Gastroesophageal sphincter (tissue), 4 donors: ENCODE data around the gene SERPINB6. TPM values are rescaled to one million over a fixed set of nuclear protein-coding genes. Genes with fewer than 3 reads are reported as not detected.
"Not testable (repeated sequence)": the region's sequence is repeated elsewhere in the genome, so short reads cannot be mapped to it uniquely, and the experiment has no call there.

Source experiments
- ATAC-seq: fragments of 150-250 bp; one replicate; pipeline ENCODE4 v1.9.1; 2016; ENCODE audit warnings: mild to moderate bottlenecking, moderate library complexity
- H3K27ac ChIP-seq, 4 donors: fragments of 200-600 bp; sonication (generic) in 3 of 4; 1 replicate in 3 of 4; 2 replicates in 1 of 4; pipeline ENCODE4 v1.5.1; 2016 to 2019
- H3K27me3 ChIP-seq: fragments of 200-600 bp; sonication (generic); one replicate; pipeline ENCODE4 v1.5.1; 2019
- H3K36me3 ChIP-seq, 2 donors: fragments of 200-600 bp; sonication (generic); one replicate each; pipeline ENCODE4 v1.5.1; 2019; ENCODE audit warnings: control low read depth in 1 of 2
- H3K4me1 ChIP-seq, 3 donors: fragments of 200-600 bp; sonication (generic); 1 replicate in 2 of 3; 2 replicates in 1 of 3; pipeline ENCODE4 v1.5.1; 2016 to 2019; ENCODE audit warnings: control low read depth in 2 of 3
- H3K4me3 ChIP-seq, 2 donors: fragments of 200-600 bp; sonication (generic); one replicate each; pipeline ENCODE4 v1.5.1; 2019; ENCODE audit warnings: mild to moderate bottlenecking in 1 of 2, moderate library complexity in 1 of 2
- H3K9me3 ChIP-seq, 3 donors: fragments of 200-600 bp; sonication (generic); one replicate each; pipeline ENCODE4 v1.5.1; 2017 to 2019; ENCODE audit warnings: control low read depth in 2 of 3
- CTCF ChIP-seq, 4 experiments: fragments of 200-600 bp in 2 of 4; fragments of 450-650 bp in 2 of 4; sonication (generic) in 1 of 4; IDR thresholded peaks; one replicate each; pipeline ENCODE4 v1.5.1; 2017 to 2019; ENCODE audit warnings: antibody characterized with exemption in 4 of 4, mild to moderate bottlenecking in 2 of 4, moderate library complexity in 2 of 4
- EP300 ChIP-seq: sonication (generic); formaldehyde crosslinking; IDR thresholded peaks from one replicate; pipeline ENCODE4 v1.6.1; 2017; ENCODE audit warnings: antibody characterized with exemption, mild to moderate bottlenecking
- POLR2A ChIP-seq, 2 donors: fragments of 450-650 bp; IDR thresholded peaks; one replicate each; pipeline ENCODE4 v1.6.1; 2017; ENCODE audit warnings: antibody characterized with exemption in 2 of 2, mild to moderate bottlenecking in 2 of 2, moderate library complexity in 1 of 2
- POLR2AphosphoS5 ChIP-seq: sonication (generic); formaldehyde crosslinking; IDR thresholded peaks from one replicate; pipeline ENCODE4 v1.6.1; 2017; ENCODE audit warnings: antibody characterized with exemption
- WGBS, 2 donors: methylation state at CpG; one replicate each; pipeline ENCODE4 v1.1.5; 2018; ENCODE audit warnings: low coverage in 1 of 2; 5-methylcytosine and 5-hydroxymethylcytosine counted together
- total RNA-seq, 4 donors: library from RNA; depleted of rRNA; stranded (reverse); fragments of >200 nt; gene quantifications; one replicate each; pipeline ENCODE4 v1.1.0, GENCODE V29; 2016

The SERPINB6 gene
- total RNA-seq, 4 donors from 2014 or later, result 130 to 154 (median 143) TPM

GRCh38 chr6:2943564-2943955 lies 27.8 kb downstream of the SERPINB6 start:
- Histone ChIP-seq H3K27me3 (no peaks in the 10 kb centered on the region), H3K4me1 (no peaks in the 10 kb centered on the region), H3K4me3 (no peak overlapping the region), H3K27ac (peak overlapping the region in 2 of 4 donors; percentile 17 to 29), H3K36me3 (peaks cover 0 to 24% of the 10 kb centered on the region in 2 donors), H3K9me3 (no peaks in the 10 kb centered on the region)
- WGBS, 2 donors, result 83 to 91% methylated on average over 1 to 5 of the region's 5 CpGs
- no peak for TF ChIP-seq POLR2AphosphoS5
- ATAC-seq, result no peak

GRCh38 chr6:2942914-2943563 lies 28.3 kb downstream of the SERPINB6 start:
- Histone ChIP-seq H3K9me3 (no peaks in the 10 kb centered on the region), H3K4me1 (no peaks in the 10 kb centered on the region), H3K27me3 (no peaks in the 10 kb centered on the region), H3K4me3 (no peak overlapping the region), H3K27ac (peak overlapping the region in 2 of 4 donors; percentile 17 to 29), H3K36me3 (peaks cover 0 to 19% of the 10 kb centered on the region in 2 donors)
- WGBS, 2 donors, result 59 to 68% methylated on average over 12 of the region's 12 CpGs
- ATAC-seq, result no peak
- TF ChIP-seq POLR2AphosphoS5 (no peak), POLR2A (IDR thresholded peaks at IDR 0.05) (no peak), CTCF (IDR thresholded peaks at IDR 0.05) (no peak), EP300 (no peak)

GRCh38 chr6:2942116-2942515 lies 29.3 kb downstream of the SERPINB6 start:
- not testable (repeated sequence) for H3K27ac ChIP-seq, ATAC-seq, H3K4me3 ChIP-seq, H3K36me3 ChIP-seq, H3K4me1 ChIP-seq, H3K27me3 ChIP-seq, H3K9me3 ChIP-seq
- 80 to 86% methylated on average over 1 to 16 of the region's 21 CpGs for WGBS, 2 donors

- Histone ChIP-seq H3K36me3 (no peaks in the 10 kb centered on the region), H3K4me1 (no peaks in the 10 kb centered on the region), H3K27ac (no peak overlapping the region), H3K9me3 (no peaks in the 10 kb centered on the region), H3K27me3 (no peaks in the 10 kb centered on the region), H3K4me3 (no peak overlapping the region)
- TF ChIP-seq POLR2AphosphoS5 (no peak), EP300 (no peak), CTCF (IDR thresholded peaks at IDR 0.05) (no peak), POLR2A (IDR thresholded peaks at IDR 0.05) (no peak)
- no peak for ATAC-seq
- 86 to 90% methylated on average over 1 to 3 of the region's 3 CpGs for WGBS, 2 donors
Measured at GRCh38 chr6:2940851-2941250, 30.5 kb downstream of the SERPINB6 start.

- no peak for ATAC-seq
- Histone ChIP-seq H3K4me3 (no peak overlapping the region), H3K27me3 (no peaks in the 10 kb centered on the region), H3K36me3 (no peaks in the 10 kb centered on the region), H3K9me3 (no peaks in the 10 kb centered on the region), H3K27ac (no peak overlapping the region), H3K4me1 (no peaks in the 10 kb centered on the region)
- 81 to 83% methylated on average over 20 to 21 of the region's 26 CpGs for WGBS, 2 donors
- no peak for TF ChIP-seq CTCF (IDR thresholded peaks at IDR 0.05)
- no peak for TF ChIP-seq POLR2AphosphoS5
- TF ChIP-seq EP300, result no peak
- TF ChIP-seq POLR2A (IDR thresholded peaks at IDR 0.05), result no peak
Measured at GRCh38 chr6:2940010-2940850, 31.1 kb downstream of the SERPINB6 start.
